HepG2 (cell line): ENCODE data around the gene REPIN1. TPM values are rescaled to one million over a fixed set of nuclear protein-coding genes. Genes with fewer than 3 reads are reported as not detected.

ENCODE experiments used
- GLI4 ChIP-seq: sonication (generic); formaldehyde crosslinking; IDR thresholded peaks from 2 replicates; pipeline ENCODE4 v1.5.1; 2020; ENCODE audit warnings: missing genetic modification reagents, mild to moderate bottlenecking, moderate library complexity, borderline replicate concordance
- HMGA1 ChIP-seq: sonication (generic); formaldehyde crosslinking; conservative IDR thresholded peaks from 2 replicates; pipeline ENCODE4 v1.4.0; 2020; ENCODE audit warnings: missing genetic modification reagents
- HNRNPUL1 ChIP-seq: fragments of 200-400 bp; formaldehyde crosslinking; IDR thresholded peaks from 2 replicates; pipeline ENCODE4 v1.6.1; 2017; ENCODE audit warnings: low read depth, mild to moderate bottlenecking, low read length, moderate library complexity
- JUN ChIP-seq: sonication (generic); formaldehyde crosslinking; IDR thresholded peaks from 2 replicates; pipeline ENCODE4 v1.4.0; 2020; ENCODE audit warnings: mild to moderate bottlenecking, missing genetic modification reagents
- KAT2B ChIP-seq: fragments of 150-350 bp; IDR thresholded peaks from 2 replicates; pipeline ENCODE4 v1.6.1; 2014; ENCODE audit warnings: low read depth, low read length, borderline replicate concordance
- KLF12 ChIP-seq: sonication (generic); formaldehyde crosslinking; IDR thresholded peaks from 2 replicates; pipeline ENCODE4 v1.4.0; 2020; ENCODE audit warnings: missing genetic modification reagents, borderline replicate concordance
- NFKBIZ ChIP-seq: IDR thresholded peaks from 2 replicates; pipeline ENCODE4 v1.6.1; 2018; ENCODE audit warnings: missing genetic modification reagents, missing compliant biosample characterization
- NR2F1 ChIP-seq, 2 experiments: fragments of 450-650 bp in 1 of 2; formaldehyde crosslinking in 1 of 2; IDR thresholded peaks; 2 replicates each; pipeline versions ENCODE4 v1.5.0 to v1.6.1; 2016 to 2020; ENCODE audit warnings: mild to moderate bottlenecking in 1 of 2, missing compliant biosample characterization in 1 of 2, missing genetic modification reagents in 1 of 2, moderate library complexity in 1 of 2
- RARA ChIP-seq: IDR thresholded peaks from 2 replicates; pipeline ENCODE4 v1.6.1; 2016; ENCODE audit warnings: missing genetic modification reagents, missing compliant biosample characterization
- RBM22 ChIP-seq: fragments of 200-400 bp; formaldehyde crosslinking; optimal IDR thresholded peaks from 2 replicates; pipeline ENCODE3; 2017; ENCODE audit warnings: mild to moderate bottlenecking, low read length, moderate library complexity
- RFX3 ChIP-seq: IDR thresholded peaks from 2 replicates; pipeline ENCODE4 v1.6.1; 2016; ENCODE audit warnings: missing biosample characterization, missing genetic modification reagents
- SP2 ChIP-seq: sonication (generic); formaldehyde crosslinking; IDR thresholded peaks from 2 replicates; pipeline ENCODE4 v1.5.1; 2020; ENCODE audit warnings: mild to moderate bottlenecking, missing genetic modification reagents
- TARDBP ChIP-seq: sonication (generic); formaldehyde crosslinking; IDR thresholded peaks from 2 replicates; pipeline ENCODE4 v1.8.0; 2022; ENCODE audit warnings: mild to moderate bottlenecking, missing genetic modification reagents
- ZFP36L1 ChIP-seq: sonication (generic); formaldehyde crosslinking; IDR thresholded peaks from 2 replicates; pipeline ENCODE4 v1.8.0; 2022; ENCODE audit warnings: mild to moderate bottlenecking, missing genetic modification reagents, moderate library complexity
- ZNF761 ChIP-seq: sonication (generic); formaldehyde crosslinking; conservative IDR thresholded peaks from 2 replicates; pipeline ENCODE4 v1.4.0; 2020; ENCODE audit warnings: mild to moderate bottlenecking, missing genetic modification reagents
- ZZZ3 ChIP-seq: sonication (generic); formaldehyde crosslinking; IDR thresholded peaks from 2 replicates; pipeline ENCODE4 v1.4.0; 2020; ENCODE audit warnings: missing genetic modification reagents, mild to moderate bottlenecking, borderline replicate concordance
- polyA plus RNA-seq, 8 experiments: library from polyadenylated mRNA; depleted of rRNA in 3 of 8; stranded (reverse) in 7 of 8; unstranded in 1 of 8; fragments of >200 nt; fragmentation: Illumina TruSeq in 4 of 8; extraction: Trizol in 4 of 8; gene quantifications; 2 replicates each; pipeline versions ENCODE4 v1.2.1 to v1.2.3, GENCODE V29; 2011 to 2016; ENCODE audit warnings: low read depth in 4 of 8, missing spikeins in 1 of 8, mixed read lengths in 1 of 8; ENCODE audit not compliant: insufficient read depth in 1 of 8
- total RNA-seq, 5 experiments: library from RNA; depleted of rRNA; stranded (reverse); fragments of >200 nt; fragmentation: Illumina TruSeq; extraction: Trizol; gene quantifications; 2 replicates each; pipeline ENCODE4 v1.2.3, GENCODE V29; 2016; ENCODE audit warnings: low read depth in 1 of 5
- TF ChIP-seq, protein P1 (sequence below): sonication (generic); formaldehyde crosslinking; conservative IDR thresholded peaks from 2 replicates; pipeline ENCODE4 v1.4.0; 2020; ENCODE audit warnings: mild to moderate bottlenecking, missing genetic modification reagents, moderate library complexity
- TF ChIP-seq, protein P2 (sequence below): IDR thresholded peaks from 2 replicates; pipeline ENCODE4 v1.6.1; 2012; ENCODE audit warnings: low read length, improper control_type of control experiment
- TF ChIP-seq, protein P3 (sequence below): sonication (generic); formaldehyde crosslinking; IDR thresholded peaks from 2 replicates; pipeline ENCODE4 v1.4.0; 2020; ENCODE audit warnings: missing genetic modification reagents
- TF ChIP-seq, protein P4 (sequence below): sonication (generic); formaldehyde crosslinking; IDR thresholded peaks from 2 replicates; pipeline ENCODE4 v1.4.0; 2020; ENCODE audit warnings: missing genetic modification reagents, borderline replicate concordance

Gene REPIN1
- total and polyA plus RNA-seq, 2 of the 13 experiments (the other 11 are each of a cell fraction or from before 2014, with no cell fraction given): 69.9 to 108 TPM

DNA sequence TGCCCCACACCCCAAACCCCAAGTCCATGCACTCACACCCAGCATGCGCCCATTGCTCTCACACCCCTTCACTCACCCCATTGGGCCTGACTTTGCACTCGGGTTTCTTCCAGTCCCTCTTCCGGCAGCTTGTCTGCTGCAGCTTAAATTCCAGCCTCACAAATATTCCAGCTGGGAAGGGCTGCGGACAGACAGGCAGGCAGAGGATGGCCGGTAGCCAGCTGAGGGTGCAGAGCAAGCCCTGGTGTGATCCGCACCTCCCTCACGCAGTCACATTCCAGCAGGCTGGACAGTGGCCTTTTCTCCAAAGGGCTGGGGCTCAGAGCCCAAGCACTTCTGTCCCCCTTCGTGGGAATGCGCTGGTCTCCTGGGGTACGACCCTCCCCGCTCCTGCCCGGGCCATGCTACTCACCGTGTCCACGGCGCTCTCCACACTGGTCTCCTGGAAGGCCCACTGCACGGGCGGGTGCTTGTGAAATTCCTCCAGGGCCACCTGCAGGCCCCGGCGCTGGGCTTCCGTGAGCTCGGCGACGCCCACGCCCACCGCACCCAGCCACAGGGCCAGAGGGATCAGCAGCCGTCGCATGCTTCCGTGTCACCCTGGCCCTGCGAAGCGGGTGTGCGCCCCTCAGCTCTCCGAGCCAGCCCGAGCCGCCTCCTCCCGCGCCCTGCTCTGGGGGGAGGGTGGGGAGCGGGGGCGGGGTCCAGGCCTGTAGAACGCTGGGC, 28.4 kb upstream of the REPIN1 start (continued):
- TF ChIP-seq, protein P1, sequence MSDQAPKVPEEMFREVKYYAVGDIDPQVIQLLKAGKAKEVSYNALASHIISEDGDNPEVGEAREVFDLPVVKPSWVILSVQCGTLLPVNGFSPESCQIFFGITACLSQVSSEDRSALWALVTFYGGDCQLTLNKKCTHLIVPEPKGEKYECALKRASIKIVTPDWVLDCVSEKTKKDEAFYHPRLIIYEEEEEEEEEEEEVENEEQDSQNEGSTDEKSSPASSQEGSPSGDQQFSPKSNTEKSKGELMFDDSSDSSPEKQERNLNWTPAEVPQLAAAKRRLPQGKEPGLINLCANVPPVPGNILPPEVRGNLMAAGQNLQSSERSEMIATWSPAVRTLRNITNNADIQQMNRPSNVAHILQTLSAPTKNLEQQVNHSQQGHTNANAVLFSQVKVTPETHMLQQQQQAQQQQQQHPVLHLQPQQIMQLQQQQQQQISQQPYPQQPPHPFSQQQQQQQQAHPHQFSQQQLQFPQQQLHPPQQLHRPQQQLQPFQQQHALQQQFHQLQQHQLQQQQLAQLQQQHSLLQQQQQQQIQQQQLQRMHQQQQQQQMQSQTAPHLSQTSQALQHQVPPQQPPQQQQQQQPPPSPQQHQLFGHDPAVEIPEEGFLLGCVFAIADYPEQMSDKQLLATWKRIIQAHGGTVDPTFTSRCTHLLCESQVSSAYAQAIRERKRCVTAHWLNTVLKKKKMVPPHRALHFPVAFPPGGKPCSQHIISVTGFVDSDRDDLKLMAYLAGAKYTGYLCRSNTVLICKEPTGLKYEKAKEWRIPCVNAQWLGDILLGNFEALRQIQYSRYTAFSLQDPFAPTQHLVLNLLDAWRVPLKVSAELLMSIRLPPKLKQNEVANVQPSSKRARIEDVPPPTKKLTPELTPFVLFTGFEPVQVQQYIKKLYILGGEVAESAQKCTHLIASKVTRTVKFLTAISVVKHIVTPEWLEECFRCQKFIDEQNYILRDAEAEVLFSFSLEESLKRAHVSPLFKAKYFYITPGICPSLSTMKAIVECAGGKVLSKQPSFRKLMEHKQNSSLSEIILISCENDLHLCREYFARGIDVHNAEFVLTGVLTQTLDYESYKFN (CRISPR knock-in tag): 0 out of 2 replicates have a peak, but pooled peaks have one; percentile 26
- TF ChIP-seq RFX3 (CRISPR knock-in tag): no peak
- no peak for TF ChIP-seq JUN (CRISPR knock-in tag)
- no peak for TF ChIP-seq KLF12 (CRISPR knock-in tag)
- TF ChIP-seq RBM22: no peak
- no peak for TF ChIP-seq GLI4 (CRISPR knock-in tag)
- TF ChIP-seq NFKBIZ (CRISPR knock-in tag): no peak
- TF ChIP-seq, protein P2, sequence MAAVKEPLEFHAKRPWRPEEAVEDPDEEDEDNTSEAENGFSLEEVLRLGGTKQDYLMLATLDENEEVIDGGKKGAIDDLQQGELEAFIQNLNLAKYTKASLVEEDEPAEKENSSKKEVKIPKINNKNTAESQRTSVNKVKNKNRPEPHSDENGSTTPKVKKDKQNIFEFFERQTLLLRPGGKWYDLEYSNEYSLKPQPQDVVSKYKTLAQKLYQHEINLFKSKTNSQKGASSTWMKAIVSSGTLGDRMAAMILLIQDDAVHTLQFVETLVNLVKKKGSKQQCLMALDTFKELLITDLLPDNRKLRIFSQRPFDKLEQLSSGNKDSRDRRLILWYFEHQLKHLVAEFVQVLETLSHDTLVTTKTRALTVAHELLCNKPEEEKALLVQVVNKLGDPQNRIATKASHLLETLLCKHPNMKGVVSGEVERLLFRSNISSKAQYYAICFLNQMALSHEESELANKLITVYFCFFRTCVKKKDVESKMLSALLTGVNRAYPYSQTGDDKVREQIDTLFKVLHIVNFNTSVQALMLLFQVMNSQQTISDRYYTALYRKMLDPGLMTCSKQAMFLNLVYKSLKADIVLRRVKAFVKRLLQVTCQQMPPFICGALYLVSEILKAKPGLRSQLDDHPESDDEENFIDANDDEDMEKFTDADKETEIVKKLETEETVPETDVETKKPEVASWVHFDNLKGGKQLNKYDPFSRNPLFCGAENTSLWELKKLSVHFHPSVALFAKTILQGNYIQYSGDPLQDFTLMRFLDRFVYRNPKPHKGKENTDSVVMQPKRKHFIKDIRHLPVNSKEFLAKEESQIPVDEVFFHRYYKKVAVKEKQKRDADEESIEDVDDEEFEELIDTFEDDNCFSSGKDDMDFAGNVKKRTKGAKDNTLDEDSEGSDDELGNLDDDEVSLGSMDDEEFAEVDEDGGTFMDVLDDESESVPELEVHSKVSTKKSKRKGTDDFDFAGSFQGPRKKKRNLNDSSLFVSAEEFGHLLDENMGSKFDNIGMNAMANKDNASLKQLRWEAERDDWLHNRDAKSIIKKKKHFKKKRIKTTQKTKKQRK: no peak
- TF ChIP-seq TARDBP (CRISPR knock-in tag): no peak
- TF ChIP-seq, protein P3, sequence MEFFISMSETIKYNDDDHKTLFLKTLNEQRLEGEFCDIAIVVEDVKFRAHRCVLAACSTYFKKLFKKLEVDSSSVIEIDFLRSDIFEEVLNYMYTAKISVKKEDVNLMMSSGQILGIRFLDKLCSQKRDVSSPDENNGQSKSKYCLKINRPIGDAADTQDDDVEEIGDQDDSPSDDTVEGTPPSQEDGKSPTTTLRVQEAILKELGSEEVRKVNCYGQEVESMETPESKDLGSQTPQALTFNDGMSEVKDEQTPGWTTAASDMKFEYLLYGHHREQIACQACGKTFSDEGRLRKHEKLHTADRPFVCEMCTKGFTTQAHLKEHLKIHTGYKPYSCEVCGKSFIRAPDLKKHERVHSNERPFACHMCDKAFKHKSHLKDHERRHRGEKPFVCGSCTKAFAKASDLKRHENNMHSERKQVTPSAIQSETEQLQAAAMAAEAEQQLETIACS (CRISPR knock-in tag): 0 out of 2 replicates have a peak, but pooled peaks have one; percentile 32
- no peak for TF ChIP-seq HNRNPUL1
- TF ChIP-seq RARA (CRISPR knock-in tag): no peak; the same call in 1 of the 2 replicates
- TF ChIP-seq ZZZ3 (CRISPR knock-in tag): no peak
- no peak for TF ChIP-seq ZNF761 (CRISPR knock-in tag)
- TF ChIP-seq KAT2B: no peak
- TF ChIP-seq, protein P4, sequence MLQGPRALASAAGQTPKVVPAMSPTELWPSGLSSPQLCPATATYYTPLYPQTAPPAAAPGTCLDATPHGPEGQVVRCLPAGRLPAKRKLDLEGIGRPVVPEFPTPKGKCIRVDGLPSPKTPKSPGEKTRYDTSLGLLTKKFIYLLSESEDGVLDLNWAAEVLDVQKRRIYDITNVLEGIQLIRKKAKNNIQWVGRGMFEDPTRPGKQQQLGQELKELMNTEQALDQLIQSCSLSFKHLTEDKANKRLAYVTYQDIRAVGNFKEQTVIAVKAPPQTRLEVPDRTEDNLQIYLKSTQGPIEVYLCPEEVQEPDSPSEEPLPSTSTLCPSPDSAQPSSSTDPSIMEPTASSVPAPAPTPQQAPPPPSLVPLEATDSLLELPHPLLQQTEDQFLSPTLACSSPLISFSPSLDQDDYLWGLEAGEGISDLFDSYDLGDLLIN (CRISPR knock-in tag): no peak
- TF ChIP-seq HMGA1 (CRISPR knock-in tag): no peak
- no peak for TF ChIP-seq SP2 (CRISPR knock-in tag)
- TF ChIP-seq ZFP36L1: no peak
- TF ChIP-seq NR2F1 (CRISPR knock-in tag; IDR thresholded peaks at IDR 0.05): no peak
